ENCODE data around the gene FHIP1B.
"Not testable (repeated sequence)": the region's sequence is repeated elsewhere in the genome, so short reads cannot be mapped to it uniquely, and the experiment has no call there.

Gene FHIP1B

GRCh38 chr11:6251990-6252473 is 17.6 kb upstream of the FHIP1B start:
- Histone ChIP-seq H3K9ac (ENCODE audit: low read depth, low read length) (no peak overlapping the region), H3K9me3 (ENCODE audit: insufficient read depth, low read length, severe bottlenecking) (no peaks in the 10 kb centered on the region), H3K4me3 (ENCODE audit: low read depth in 1 of 2, low read length in 2 of 2) (no peak overlapping the region), H4K20me1 (ENCODE audit: insufficient read depth, low read length) (no peaks in the 10 kb centered on the region), H3K4me2 (ENCODE audit: insufficient read depth, low read length) (no peak overlapping the region), H3K4me1 (ENCODE audit: insufficient read depth, low read length) (no peaks in the 10 kb centered on the region), H3K27ac (ENCODE audit: low read length) (no peak overlapping the region), H2AFZ (ENCODE audit: low read depth, low read length) (no peak overlapping the region), H3K79me2 (ENCODE audit: insufficient read depth, low read length) (no peaks in the 10 kb centered on the region), H3K27me3 (ENCODE audit: insufficient read depth, low read length, poor library complexity) (peaks cover 4% of the 10 kb centered on the region), H3K36me3 (ENCODE audit: insufficient read depth, low read length) (no peaks in the 10 kb centered on the region)
- TF ChIP-seq CTCF (IDR thresholded peaks at IDR 0.05; ENCODE audit: borderline replicate concordance, extremely low read depth, low read length, poor library complexity, severe bottlenecking) (no peak), EZH2 (IDR thresholded peaks at IDR 0.05; ENCODE audit: borderline replicate concordance, low read depth, low read length, severe bottlenecking) (no peak)
- no peak for DNase-seq
- ATAC-seq (ENCODE audit: insufficient read depth, low read depth) = no peak

- Histone ChIP-seq H4K20me1 (ENCODE audit: insufficient read depth, low read length) (no peaks in the 10 kb centered on the region), H3K27me3 (ENCODE audit: insufficient read depth, low read length, poor library complexity) (peaks cover 5% of the 10 kb centered on the region), H3K79me2 (ENCODE audit: insufficient read depth, low read length) (no peaks in the 10 kb centered on the region), H3K4me1 (ENCODE audit: insufficient read depth, low read length) (no peaks in the 10 kb centered on the region), H3K4me2 (ENCODE audit: insufficient read depth, low read length) (no peak overlapping the region), H3K36me3 (ENCODE audit: insufficient read depth, low read length) (no peaks in the 10 kb centered on the region), H3K27ac (ENCODE audit: low read length) (no peak overlapping the region), H3K9me3 (ENCODE audit: insufficient read depth, low read length, severe bottlenecking) (no peaks in the 10 kb centered on the region), H3K9ac (ENCODE audit: low read depth, low read length) (no peak overlapping the region), H3K4me3 (ENCODE audit: low read depth in 1 of 2, low read length in 2 of 2) (no peak overlapping the region), H2AFZ (ENCODE audit: low read depth, low read length) (no peak overlapping the region)
- DNase-seq (peak; percentile 56), ATAC-seq (ENCODE audit: insufficient read depth, low read depth) (peak; percentile 90)
- TF ChIP-seq CTCF (IDR thresholded peaks at IDR 0.05; ENCODE audit: borderline replicate concordance, extremely low read depth, low read length, poor library complexity, severe bottlenecking) = peak; percentile 86
- no peak for TF ChIP-seq EZH2 (IDR thresholded peaks at IDR 0.05; ENCODE audit: borderline replicate concordance, low read depth, low read length, severe bottlenecking)
These were observed 16.8 kb upstream of the FHIP1B start for GRCh38 chr11:6251120-6251733.

GRCh38 chr11:6249770-6250555 is 15.5 kb upstream of the FHIP1B start:
- Histone ChIP-seq H3K4me3 (ENCODE audit: low read depth in 1 of 2, low read length in 2 of 2) (no peak overlapping the region), H3K27me3 (ENCODE audit: insufficient read depth, low read length, poor library complexity) (peaks cover 6% of the 10 kb centered on the region), H3K4me2 (ENCODE audit: insufficient read depth, low read length) (no peak overlapping the region), H3K9ac (ENCODE audit: low read depth, low read length) (no peak overlapping the region), H3K36me3 (ENCODE audit: insufficient read depth, low read length) (no peaks in the 10 kb centered on the region), H3K79me2 (ENCODE audit: insufficient read depth, low read length) (no peaks in the 10 kb centered on the region), H3K4me1 (ENCODE audit: insufficient read depth, low read length) (no peaks in the 10 kb centered on the region), H3K27ac (ENCODE audit: low read length) (no peak overlapping the region), H2AFZ (ENCODE audit: low read depth, low read length) (no peak overlapping the region), H4K20me1 (ENCODE audit: insufficient read depth, low read length) (no peaks in the 10 kb centered on the region), H3K9me3 (ENCODE audit: insufficient read depth, low read length, severe bottlenecking) (no peaks in the 10 kb centered on the region)
- TF ChIP-seq CTCF (IDR thresholded peaks at IDR 0.05; ENCODE audit: borderline replicate concordance, extremely low read depth, low read length, poor library complexity, severe bottlenecking) (no peak), EZH2 (IDR thresholded peaks at IDR 0.05; ENCODE audit: borderline replicate concordance, low read depth, low read length, severe bottlenecking) (no peak)
- ATAC-seq (ENCODE audit: insufficient read depth, low read depth) (no peak), DNase-seq (no peak)

- H3K9me3 ChIP-seq (ENCODE audit: insufficient read depth, low read length, severe bottlenecking); H3K27ac ChIP-seq (ENCODE audit: low read length); DNase-seq; H3K4me1 ChIP-seq (ENCODE audit: insufficient read depth, low read length); H3K4me3 ChIP-seq (ENCODE audit: low read depth in 1 of 2, low read length in 2 of 2); H3K36me3 ChIP-seq (ENCODE audit: insufficient read depth, low read length); H3K4me2 ChIP-seq (ENCODE audit: insufficient read depth, low read length); H2AFZ ChIP-seq (ENCODE audit: low read depth, low read length); H3K27me3 ChIP-seq (ENCODE audit: insufficient read depth, low read length, poor library complexity); ATAC-seq (ENCODE audit: insufficient read depth, low read depth); H4K20me1 ChIP-seq (ENCODE audit: insufficient read depth, low read length); H3K79me2 ChIP-seq (ENCODE audit: insufficient read depth, low read length); H3K9ac ChIP-seq (ENCODE audit: low read depth, low read length): not testable (repeated sequence)
These were observed 14.5 kb upstream of the FHIP1B start for GRCh38 chr11:6248897-6249296.

Data from DND-41 (cell line).